HEK293T (cell line): Measurements from ENCODE around the gene SERPINA3.

Source experiments
- BHLHE40 ChIP-seq: fragments of 450-650 bp; IDR thresholded peaks from 2 replicates; pipeline ENCODE4 v1.6.1; 2016; ENCODE audit warnings: mild to moderate bottlenecking, moderate library complexity, borderline replicate concordance
- FOXA1 ChIP-seq: fragments of 450-650 bp; IDR thresholded peaks from 2 replicates; pipeline ENCODE4 v1.6.1; 2016; ENCODE audit warnings: mild to moderate bottlenecking

DNA sequence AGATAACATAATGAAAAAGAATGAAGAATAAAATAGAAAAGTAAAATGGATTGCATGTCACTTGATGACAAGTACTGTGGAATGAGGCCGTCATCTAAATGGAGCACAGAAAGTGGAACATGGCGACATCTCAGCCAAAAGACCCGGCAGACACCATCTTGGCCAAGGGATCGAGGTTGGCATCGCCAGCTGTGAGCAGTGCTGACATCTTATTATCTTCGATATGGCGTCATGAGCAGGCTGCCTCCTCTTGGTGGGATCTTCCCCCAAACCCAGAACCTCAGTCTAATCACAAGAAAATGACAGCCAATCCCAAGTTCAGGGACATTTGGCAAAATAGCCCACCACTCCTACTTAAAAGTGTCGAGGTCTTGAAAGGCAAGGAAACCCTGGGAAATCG lies 15.8 kb upstream of the SERPINA3 start:
- TF ChIP-seq FOXA1 = no peak
- no peak for TF ChIP-seq BHLHE40
